ENCODE measurements around the gene OSBPL10. TPM values are rescaled to one million over a fixed set of nuclear protein-coding genes. Genes with fewer than 3 reads are reported as not detected.

The OSBPL10 gene
- total RNA-seq, 4 donors from 2014 or later: 20.4 to 44.4 (median 30.2) TPM

- H3K4me3 ChIP-seq (ENCODE audit: low read depth, poor library complexity, severe bottlenecking): no peak overlapping the region
- intact Hi-C loops (cut with DNase I; ENCODE audit: low total_unique reads): no loop called here
- DNase-seq (ENCODE audit: low spot score in 2 of 2): no peak
- 60 to 84% methylated on average over 4 of the region's 4 CpGs for WGBS, 2 donors
- TF ChIP-seq, protein P1, sequence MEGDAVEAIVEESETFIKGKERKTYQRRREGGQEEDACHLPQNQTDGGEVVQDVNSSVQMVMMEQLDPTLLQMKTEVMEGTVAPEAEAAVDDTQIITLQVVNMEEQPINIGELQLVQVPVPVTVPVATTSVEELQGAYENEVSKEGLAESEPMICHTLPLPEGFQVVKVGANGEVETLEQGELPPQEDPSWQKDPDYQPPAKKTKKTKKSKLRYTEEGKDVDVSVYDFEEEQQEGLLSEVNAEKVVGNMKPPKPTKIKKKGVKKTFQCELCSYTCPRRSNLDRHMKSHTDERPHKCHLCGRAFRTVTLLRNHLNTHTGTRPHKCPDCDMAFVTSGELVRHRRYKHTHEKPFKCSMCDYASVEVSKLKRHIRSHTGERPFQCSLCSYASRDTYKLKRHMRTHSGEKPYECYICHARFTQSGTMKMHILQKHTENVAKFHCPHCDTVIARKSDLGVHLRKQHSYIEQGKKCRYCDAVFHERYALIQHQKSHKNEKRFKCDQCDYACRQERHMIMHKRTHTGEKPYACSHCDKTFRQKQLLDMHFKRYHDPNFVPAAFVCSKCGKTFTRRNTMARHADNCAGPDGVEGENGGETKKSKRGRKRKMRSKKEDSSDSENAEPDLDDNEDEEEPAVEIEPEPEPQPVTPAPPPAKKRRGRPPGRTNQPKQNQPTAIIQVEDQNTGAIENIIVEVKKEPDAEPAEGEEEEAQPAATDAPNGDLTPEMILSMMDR (IDR thresholded peaks at IDR 0.05): no peak
- no peak for TF ChIP-seq POLR2A (IDR thresholded peaks at IDR 0.05)
Observed at GRCh38 chr3:31880020-31880419, 101.0 kb downstream of the OSBPL10 start.

- no peak overlapping the region for H3K4me3 ChIP-seq (ENCODE audit: low read depth, poor library complexity, severe bottlenecking)
- no peak for DNase-seq (ENCODE audit: low spot score in 2 of 2)
- intact Hi-C loops (cut with DNase I; ENCODE audit: low total_unique reads): no loop called here
- no peak for TF ChIP-seq POLR2A (IDR thresholded peaks at IDR 0.05)
- TF ChIP-seq, protein P1 (IDR thresholded peaks at IDR 0.05): no peak
- WGBS, 2 donors: 94 to 96% methylated on average over 6 of the region's 6 CpGs
Observed at GRCh38 chr3:31879365-31879764, 101.7 kb downstream of the OSBPL10 start.

GRCh38 chr3:31878231-31878838 lies 102.7 kb downstream of the OSBPL10 start:
- no peak overlapping the region for H3K4me3 ChIP-seq (ENCODE audit: low read depth, poor library complexity, severe bottlenecking)
- TF ChIP-seq, protein P1 (IDR thresholded peaks at IDR 0.05): no peak
- TF ChIP-seq POLR2A (IDR thresholded peaks at IDR 0.05): no peak
- intact Hi-C loops (cut with DNase I; ENCODE audit: low total_unique reads): no loop called here
- no peak for DNase-seq (ENCODE audit: low spot score in 2 of 2)
- WGBS, 2 donors: 61 to 66% methylated on average over 7 of the region's 7 CpGs

GRCh38 chr3:31876331-31876730 lies 104.7 kb downstream of the OSBPL10 start:
- WGBS, 2 donors: 42 to 45% methylated on average over 7 of the region's 7 CpGs
- no peak for TF ChIP-seq POLR2A (IDR thresholded peaks at IDR 0.05)
- TF ChIP-seq, protein P1 (IDR thresholded peaks at IDR 0.05): no peak
- DNase-seq (ENCODE audit: low spot score in 2 of 2): no peak
- intact Hi-C loops (cut with DNase I; ENCODE audit: low total_unique reads): no loop called here
- H3K4me3 ChIP-seq (ENCODE audit: low read depth, poor library complexity, severe bottlenecking): no peak overlapping the region

- no peak overlapping the region for H3K4me3 ChIP-seq (ENCODE audit: low read depth, poor library complexity, severe bottlenecking)
- WGBS, 2 donors: 69 to 94% methylated on average over 2 of the region's 2 CpGs
- TF ChIP-seq, protein P1 (IDR thresholded peaks at IDR 0.05): no peak
- TF ChIP-seq POLR2A (IDR thresholded peaks at IDR 0.05): no peak
- no peak for DNase-seq (ENCODE audit: low spot score in 2 of 2)
- intact Hi-C loops (cut with DNase I; ENCODE audit: low total_unique reads): no loop called here
Observed at GRCh38 chr3:31875437-31875836, 105.6 kb downstream of the OSBPL10 start.

- no peak overlapping the region for H3K4me3 ChIP-seq (ENCODE audit: low read depth, poor library complexity, severe bottlenecking)
- intact Hi-C loops (cut with DNase I; ENCODE audit: low total_unique reads): no loop called here
- TF ChIP-seq POLR2A (IDR thresholded peaks at IDR 0.05): no peak
- TF ChIP-seq, protein P1 (IDR thresholded peaks at IDR 0.05): no peak
- DNase-seq (ENCODE audit: low spot score in 2 of 2): no peak
- 83 to 85% methylated on average over 5 of the region's 5 CpGs for WGBS, 2 donors
Observed at GRCh38 chr3:31873254-31873820, 107.7 kb downstream of the OSBPL10 start.

Measured in lower leg skin (tissue), 4 donors.